B cell (primary cell): ENCODE measurements around the gene TBX4.

Experiments
- CTCF ChIP-seq: fragments of 200-600 bp; IDR thresholded peaks from one replicate; pipeline ENCODE4 v1.8.0; 2022; ENCODE audit warnings: antibody characterized with exemption, mild to moderate bottlenecking
- EZH2 ChIP-seq: IDR thresholded peaks from 2 replicates; pipeline ENCODE4 v1.6.1; 2012; ENCODE audit warnings: borderline replicate concordance, low read depth, mild to moderate bottlenecking, moderate library complexity, low read length; ENCODE audit not compliant: insufficient read depth, poor library complexity, severe bottlenecking

GRCh38 chr17:61431594-61432311 lies 20.5 kb upstream of the TBX4 start:
- TF ChIP-seq CTCF (no peak), EZH2 (no peak)
